NB4 (cell line): ENCODE data around the gene TENT4B.
"Not testable (repeated sequence)": the region's sequence is repeated elsewhere in the genome, so short reads cannot be mapped to it uniquely, and the experiment has no call there.

ENCODE experiments used
- DNase-seq: peaks from one replicate; pipeline ENCODE4 v3.0.0; 2010; ENCODE audit warnings: low read depth
- H3K4me3 ChIP-seq: one replicate; pipeline ENCODE4 v1.5.1; 2011; ENCODE audit warnings: mild to moderate bottlenecking, low read depth, low read length, moderate library complexity
- MYC ChIP-seq: IDR thresholded peaks from 2 replicates; pipeline ENCODE4 v1.6.1; 2011; ENCODE audit warnings: low read depth, low read length
- POLR2A ChIP-seq: IDR thresholded peaks from 2 replicates; pipeline ENCODE4 v1.6.1; 2011; ENCODE audit warnings: mild to moderate bottlenecking; ENCODE audit not compliant: insufficient read length; ENCODE audit errors: extremely low read depth
- TF ChIP-seq, protein P1 (sequence below): IDR thresholded peaks from one replicate; pipeline ENCODE4 v1.5.1; 2012; ENCODE audit warnings: low read depth, low read length
- TF ChIP-seq, protein P2 (sequence below): IDR thresholded peaks from 2 replicates; pipeline ENCODE4 v1.6.1; 2011; ENCODE audit warnings: low read depth, low read length

Gene TENT4B

DNA sequence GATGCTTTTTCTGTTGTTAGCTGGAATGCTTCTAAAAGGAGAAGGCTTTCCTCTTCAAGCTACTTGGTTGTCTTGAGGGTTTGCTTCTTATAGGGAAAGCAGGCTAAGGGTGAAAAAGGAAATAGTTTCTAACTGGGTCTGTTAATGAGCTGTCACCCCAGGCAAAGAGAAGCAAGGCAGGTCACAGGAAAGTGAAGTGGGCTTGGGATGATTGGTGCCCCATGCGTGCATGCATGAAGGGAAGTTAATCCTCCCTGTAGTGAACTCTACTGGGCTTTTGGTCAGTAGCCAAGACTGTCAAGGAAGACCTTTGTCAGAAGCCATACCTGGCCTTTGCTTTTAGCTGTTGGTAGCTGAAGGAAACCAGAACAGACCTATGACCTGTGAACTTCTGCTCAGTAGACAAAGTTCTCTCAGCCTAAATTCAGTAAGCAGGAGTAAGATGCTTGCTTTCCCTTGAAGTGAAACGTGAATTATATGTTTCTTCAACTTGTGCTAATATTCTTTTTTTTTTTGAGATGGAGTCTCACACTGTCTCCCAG, 16.5 kb downstream of the TENT4B start:
- TF ChIP-seq POLR2A = no peak
- TF ChIP-seq, protein P1, sequence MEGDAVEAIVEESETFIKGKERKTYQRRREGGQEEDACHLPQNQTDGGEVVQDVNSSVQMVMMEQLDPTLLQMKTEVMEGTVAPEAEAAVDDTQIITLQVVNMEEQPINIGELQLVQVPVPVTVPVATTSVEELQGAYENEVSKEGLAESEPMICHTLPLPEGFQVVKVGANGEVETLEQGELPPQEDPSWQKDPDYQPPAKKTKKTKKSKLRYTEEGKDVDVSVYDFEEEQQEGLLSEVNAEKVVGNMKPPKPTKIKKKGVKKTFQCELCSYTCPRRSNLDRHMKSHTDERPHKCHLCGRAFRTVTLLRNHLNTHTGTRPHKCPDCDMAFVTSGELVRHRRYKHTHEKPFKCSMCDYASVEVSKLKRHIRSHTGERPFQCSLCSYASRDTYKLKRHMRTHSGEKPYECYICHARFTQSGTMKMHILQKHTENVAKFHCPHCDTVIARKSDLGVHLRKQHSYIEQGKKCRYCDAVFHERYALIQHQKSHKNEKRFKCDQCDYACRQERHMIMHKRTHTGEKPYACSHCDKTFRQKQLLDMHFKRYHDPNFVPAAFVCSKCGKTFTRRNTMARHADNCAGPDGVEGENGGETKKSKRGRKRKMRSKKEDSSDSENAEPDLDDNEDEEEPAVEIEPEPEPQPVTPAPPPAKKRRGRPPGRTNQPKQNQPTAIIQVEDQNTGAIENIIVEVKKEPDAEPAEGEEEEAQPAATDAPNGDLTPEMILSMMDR = no peak
- TF ChIP-seq, protein P2, sequence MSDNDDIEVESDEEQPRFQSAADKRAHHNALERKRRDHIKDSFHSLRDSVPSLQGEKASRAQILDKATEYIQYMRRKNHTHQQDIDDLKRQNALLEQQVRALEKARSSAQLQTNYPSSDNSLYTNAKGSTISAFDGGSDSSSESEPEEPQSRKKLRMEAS = no peak
- no peak for TF ChIP-seq MYC

DNA sequence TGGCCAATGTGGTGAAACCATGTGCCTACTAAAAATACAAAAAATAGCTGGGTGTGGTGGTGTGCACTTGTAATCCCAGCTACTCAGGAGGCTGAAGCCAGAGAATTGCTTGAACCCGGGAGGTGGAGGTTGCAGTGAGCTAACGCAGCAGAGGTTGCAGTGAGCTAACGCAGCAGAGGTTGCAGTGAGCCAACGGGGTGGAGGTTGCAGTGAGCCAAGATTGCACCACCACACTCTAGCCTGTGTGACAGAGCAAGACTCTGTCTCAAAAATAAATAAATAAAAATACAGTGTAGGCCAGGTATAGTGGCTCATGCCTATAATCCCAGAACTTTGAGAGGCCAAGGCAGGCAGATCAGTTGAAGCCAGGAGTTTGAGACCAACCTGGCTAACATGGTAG, 18.7 kb downstream of the TENT4B start:
- peak; percentile 15 for DNase-seq
- H3K4me3 ChIP-seq = not testable (repeated sequence)

More for the DNA sequence above, 16.5 kb downstream of the TENT4B start:
- DNase-seq = peak; percentile 14
- H3K4me3 ChIP-seq = no peak overlapping the region

DNA sequence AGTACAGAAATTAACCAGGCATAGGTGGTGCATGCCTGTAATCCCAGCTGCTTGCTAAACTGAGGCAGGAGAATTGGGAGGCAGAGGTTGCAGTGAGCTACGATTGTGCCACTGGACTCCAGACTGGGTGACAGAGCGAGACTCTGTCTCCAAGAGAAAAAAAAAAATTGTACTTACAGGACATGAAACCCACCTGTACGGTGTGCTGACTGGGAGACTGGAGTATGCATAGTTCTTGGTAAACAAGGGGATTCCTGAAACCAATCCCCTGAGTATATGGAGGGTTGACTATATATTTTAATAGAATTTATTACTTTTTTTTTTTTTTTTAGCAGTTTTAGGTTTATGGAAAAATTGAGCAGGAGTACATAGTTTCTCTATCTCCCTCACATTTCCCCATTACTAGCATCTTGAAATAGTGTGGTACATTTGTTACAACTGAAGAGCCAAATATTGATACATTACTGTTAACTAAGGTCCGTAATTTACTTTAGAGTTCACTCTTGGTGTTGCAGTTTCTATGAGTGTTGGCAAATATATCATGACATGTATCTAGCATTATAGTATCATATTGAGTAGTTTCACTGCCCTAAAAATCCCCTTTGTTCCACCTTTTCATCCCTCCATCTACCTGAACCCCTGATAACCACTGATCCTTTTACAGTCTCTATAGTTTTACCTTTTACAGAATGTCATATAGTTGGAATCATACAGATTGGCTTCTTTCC, 19.3 kb downstream of the TENT4B start:
- DNase-seq = no peak
- TF ChIP-seq, protein P2 = no peak
- TF ChIP-seq POLR2A = no peak
- TF ChIP-seq, protein P1 = no peak
- TF ChIP-seq MYC = no peak
- H3K4me3 ChIP-seq = no peak overlapping the region

DNA sequence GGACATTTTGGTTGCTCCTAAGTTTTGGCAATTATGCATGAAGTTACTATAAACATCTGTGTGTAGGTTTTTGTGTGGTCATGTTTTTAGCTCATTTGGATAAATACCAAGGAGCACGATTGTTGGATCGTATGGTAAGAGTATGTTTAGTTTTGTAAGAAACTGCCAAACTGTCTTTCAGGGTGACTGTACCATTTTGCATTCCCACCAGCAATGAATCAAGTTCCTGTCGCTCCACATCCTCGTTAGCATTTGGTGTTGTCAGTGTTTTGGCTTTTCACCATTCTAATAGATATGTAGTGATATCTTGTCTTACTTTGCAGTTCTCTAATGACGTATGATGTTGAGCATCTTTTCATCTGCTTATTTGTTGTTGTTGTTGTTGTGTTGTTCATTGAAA, 20.2 kb downstream of the TENT4B start:
- H3K4me3 ChIP-seq = no peak overlapping the region
- no peak for DNase-seq
- TF ChIP-seq MYC (no peak), POLR2A (no peak)
- TF ChIP-seq, protein P2 = no peak
- TF ChIP-seq, protein P1 = no peak

DNA sequence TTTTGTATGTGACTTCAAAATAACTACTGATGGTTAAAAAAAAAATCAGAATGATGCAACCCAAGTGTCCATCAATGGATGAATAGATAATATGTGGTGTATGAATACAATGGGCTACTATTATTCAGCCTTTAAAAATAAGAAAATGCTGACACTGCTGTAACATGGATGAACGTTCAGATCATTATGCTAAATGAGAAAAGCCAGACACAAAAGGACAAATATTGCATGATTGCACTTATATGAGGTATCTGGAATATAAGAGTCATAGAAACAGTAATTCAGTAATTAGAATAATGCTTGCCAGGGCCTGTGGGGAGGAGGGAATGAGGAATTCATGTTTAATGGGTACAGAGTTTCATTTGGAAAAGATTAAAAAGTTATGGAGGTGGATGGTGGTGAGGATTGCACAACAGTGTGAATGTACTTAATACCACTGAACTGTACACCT, 25.4 kb downstream of the TENT4B start:
- DNase-seq = no peak
- TF ChIP-seq POLR2A = no peak
- TF ChIP-seq, protein P2 = no peak
- TF ChIP-seq, protein P1 = no peak
- TF ChIP-seq MYC = no peak
- no peak overlapping the region for H3K4me3 ChIP-seq

DNA sequence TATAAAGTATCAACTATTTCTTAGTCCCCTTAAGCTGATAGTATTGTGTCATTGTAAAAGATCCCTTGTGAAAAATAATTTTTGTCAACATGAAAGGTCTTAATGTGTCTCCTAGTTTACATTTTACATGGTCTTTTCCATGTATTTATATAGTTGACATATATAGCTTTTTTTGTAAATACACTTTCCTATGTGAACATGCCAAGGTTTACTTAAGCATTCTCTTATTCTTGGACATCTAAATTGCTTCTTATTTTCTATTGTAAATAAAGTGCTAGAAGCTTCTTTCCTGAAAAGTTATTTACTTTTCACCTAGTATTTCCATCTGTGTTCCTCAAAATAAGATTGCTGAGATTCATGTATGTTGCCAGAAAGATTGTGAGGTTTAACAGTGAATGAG, 29.3 kb downstream of the TENT4B start:
- TF ChIP-seq, protein P2 = no peak
- TF ChIP-seq, protein P1 = no peak
- no peak for TF ChIP-seq MYC
- TF ChIP-seq POLR2A = no peak

More for the DNA sequence above, 29.3 kb downstream of the TENT4B start:
- no peak for DNase-seq
- no peak overlapping the region for H3K4me3 ChIP-seq
